HG03342 (cell line): Measurements from ENCODE around the gene KIRREL3.

Experiments used
- ATAC-seq: cut with Tn5 transposase; IDR thresholded peaks from one replicate; pipeline ENCODE4 v1.9.1; 2021; ENCODE audit warnings: mild to moderate bottlenecking, moderate library complexity; ENCODE audit not compliant: unreplicated experiment

The KIRREL3 gene

GRCh38 chr11:126747315-126747714 lies 253.3 kb downstream of the KIRREL3 start:
- no peak for ATAC-seq

GRCh38 chr11:126746443-126746842 lies 254.1 kb downstream of the KIRREL3 start:
- no peak for ATAC-seq

- no peak for ATAC-seq
Observed at GRCh38 chr11:126744699-126745098, 255.9 kb downstream of the KIRREL3 start.

- no peak for ATAC-seq
Observed at GRCh38 chr11:126743628-126744027, 256.9 kb downstream of the KIRREL3 start.

GRCh38 chr11:126742582-126742981 lies 258.0 kb downstream of the KIRREL3 start:
- ATAC-seq, result no peak

GRCh38 chr11:126740846-126741245 lies 259.7 kb downstream of the KIRREL3 start:
- no peak for ATAC-seq

- no peak for ATAC-seq
Observed at GRCh38 chr11:126739499-126740145, 260.9 kb downstream of the KIRREL3 start.

GRCh38 chr11:126738295-126739031 lies 262.1 kb downstream of the KIRREL3 start:
- no peak for ATAC-seq

- no peak for ATAC-seq
Observed at GRCh38 chr11:126736682-126737572, 263.6 kb downstream of the KIRREL3 start.

- no peak for ATAC-seq
Observed at GRCh38 chr11:126734752-126735151, 265.8 kb downstream of the KIRREL3 start.

- ATAC-seq, result no peak
Observed at GRCh38 chr11:126733685-126734084, 266.9 kb downstream of the KIRREL3 start.

- peak; percentile 68 for ATAC-seq
Observed at GRCh38 chr11:126732981-126733380, 267.6 kb downstream of the KIRREL3 start.

GRCh38 chr11:126731576-126732142 lies 268.9 kb downstream of the KIRREL3 start:
- no peak for ATAC-seq

- no peak for ATAC-seq
Observed at GRCh38 chr11:126727381-126727780, 273.2 kb downstream of the KIRREL3 start.

GRCh38 chr11:126725521-126725920 lies 275.0 kb downstream of the KIRREL3 start:
- ATAC-seq, result no peak

- no peak for ATAC-seq
Observed at GRCh38 chr11:126725043-126725442, 275.5 kb downstream of the KIRREL3 start.

GRCh38 chr11:126723665-126724045 lies 276.9 kb downstream of the KIRREL3 start:
- ATAC-seq, result no peak

GRCh38 chr11:126722956-126723664 lies 277.5 kb downstream of the KIRREL3 start:
- ATAC-seq, result no peak

- no peak for ATAC-seq
Observed at GRCh38 chr11:126722006-126722736, 278.4 kb downstream of the KIRREL3 start.
